Measurements from ENCODE around the gene SLC2A11. TPM values are rescaled to one million over a fixed set of nuclear protein-coding genes. Genes with fewer than 3 reads are reported as not detected.

SLC2A11 gene
- total and polyA plus RNA-seq, 9 of the 15 experiments (the other 6 are each of a cell fraction or from before 2014, with no cell fraction given): 0.44 to 2.7 (median 2.1) TPM

- TF ChIP-seq ZNF592 (IDR thresholded peaks at IDR 0.05): no peak
These were observed 38.5 kb downstream of the SLC2A11 start (continued) for GRCh38 chr22:23896166-23896522.

GRCh38 chr22:23896523-23897186, 39.0 kb downstream of the SLC2A11 start:
- H3K9ac ChIP-seq (ENCODE audit: insufficient read depth in 1 of 2, low read depth in 2 of 2, low read length in 2 of 2): peak overlapping the region in 1 of 2 experiments; percentile 91; a peak in 2 of 4 replicates
- no peak for ATAC-seq
- intact Hi-C loops (cut with micrococcal nuclease) (no loop called here), in situ Hi-C loops (cut with MboI) (no loop called here)
- H4K20me1 ChIP-seq (replicated peaks; ENCODE audit: control insufficient read depth, insufficient read depth, low read length): peaks cover 10% of the 10 kb centered on the region; the same call in 1 of the 2 replicates
- WGBS (ENCODE audit: insufficient coverage, low coverage, missing lambda C conversion rate): 87% methylated on average over 4 of the region's 8 CpGs
- ChIA-PET POLR2A (interaction anchor here (0.8 kb wide), 1 partner anchor 12 kb away, joined by 3 read pairs; no protein-coding TSS in a partner anchor), CTCF (ENCODE audit: low intra/inter-chr PET ratio) (no interaction called here)
- no peak overlapping the region for H2AFZ ChIP-seq (ENCODE audit: low read depth, low read length)
- no peak for FAIRE-seq
- H3K9me1 ChIP-seq (ENCODE audit: control insufficient read depth, insufficient read depth, low read length): peaks cover 3% of the 10 kb centered on the region
- H3K4me2 ChIP-seq (ENCODE audit: insufficient read depth, low read length): no peak overlapping the region
- peak overlapping the region; percentile 96; the same call in 1 of the 3 replicates for H3K27ac ChIP-seq (ENCODE audit: extremely low read depth, low read depth, low read length)
- H3K4me3 ChIP-seq: peak overlapping the region; percentile 77; the same call in 1 of the 2 replicates
- peaks cover 42% of the 10 kb centered on the region for H3K79me2 ChIP-seq (ENCODE audit: control insufficient read depth, insufficient read depth, low read length)
- H3K36me3 ChIP-seq (ENCODE audit: control insufficient read depth, insufficient read depth, low read length): peaks cover 31% of the 10 kb centered on the region
- BruUV-seq (replicated peaks): no TSS peak
- peaks cover 22 to 34% of the 10 kb centered on the region in 2 experiments for H3K4me1 ChIP-seq (replicated peaks in 1 of 2; ENCODE audit: control insufficient read depth in 2 of 2, insufficient read depth in 2 of 2, low read length in 2 of 2)
- no peaks in the 10 kb centered on the region for H3K27me3 ChIP-seq (ENCODE audit: control insufficient read depth in 2 of 2, insufficient read depth in 2 of 2, low read length in 2 of 2)
- peaks cover 3% of the 10 kb centered on the region; the same call in 1 of the 2 replicates for H3K9me3 ChIP-seq (replicated peaks; ENCODE audit: control insufficient read depth, insufficient read depth, low read depth, low read length)
- no peak for DNase-seq (ENCODE audit: extremely low read depth in 1 of 4, low spot score in 3 of 4)
- TF ChIP-seq YY1 (IDR thresholded peaks at IDR 0.05; ENCODE audit: borderline replicate concordance in 1 of 3, control insufficient read depth in 1 of 3, extremely low read depth in 1 of 3, insufficient read depth in 3 of 3, insufficient read length in 1 of 3, insufficient replicate concordance in 2 of 3, low read depth in 1 of 3, low read length in 2 of 3) (no peak), POLR2AphosphoS5 (IDR thresholded peaks at IDR 0.05; ENCODE audit: control insufficient read depth, insufficient read depth, low read depth, low read length) (peak; percentile 29; the same call in 1 of the 2 replicates), RFX7 (CRISPR knock-in tag; IDR thresholded peaks at IDR 0.05) (no peak), DNMT1 (IDR thresholded peaks at IDR 0.05) (no peak), ZNF274 (IDR thresholded peaks at IDR 0.05; ENCODE audit: borderline replicate concordance, low read depth, low read length) (no peak), CTCFL (IDR thresholded peaks at IDR 0.05; ENCODE audit: borderline replicate concordance, insufficient read depth, low read depth, low read length, poor library complexity, severe bottlenecking) (no peak), PHF21A (IDR thresholded peaks at IDR 0.05; ENCODE audit: borderline replicate concordance, low read depth) (no peak), TBL1XR1 (IDR thresholded peaks at IDR 0.05; ENCODE audit: low read length in 2 of 2) (no peak), SRSF9 (IDR thresholded peaks at IDR 0.05; ENCODE audit: borderline replicate concordance, low read depth, low read length) (no peak), ZEB2 (IDR thresholded peaks at IDR 0.05) (no peak), POLR2G (IDR thresholded peaks at IDR 0.05; ENCODE audit: low read depth, low read length) (peak; percentile 53; the same call in 1 of the 2 replicates), ZNF668 (CRISPR knock-in tag; IDR thresholded peaks at IDR 0.05) (no peak), POLR2A (conservative IDR thresholded peaks at IDR 0.05) (peak; percentile 38; the same call in 1 of the 2 replicates)
